Left hindlimb (tissue), 1 donor: Measurements from ENCODE around the gene DOCK1.
"Not testable (repeated sequence)": the region's sequence is repeated elsewhere in the genome, so short reads cannot be mapped to it uniquely, and the experiment has no call there.

Experiments
- DNase-seq: peaks from one replicate; pipeline ENCODE4 v3.0.0-alpha.2; 2018

DOCK1 gene

DNA sequence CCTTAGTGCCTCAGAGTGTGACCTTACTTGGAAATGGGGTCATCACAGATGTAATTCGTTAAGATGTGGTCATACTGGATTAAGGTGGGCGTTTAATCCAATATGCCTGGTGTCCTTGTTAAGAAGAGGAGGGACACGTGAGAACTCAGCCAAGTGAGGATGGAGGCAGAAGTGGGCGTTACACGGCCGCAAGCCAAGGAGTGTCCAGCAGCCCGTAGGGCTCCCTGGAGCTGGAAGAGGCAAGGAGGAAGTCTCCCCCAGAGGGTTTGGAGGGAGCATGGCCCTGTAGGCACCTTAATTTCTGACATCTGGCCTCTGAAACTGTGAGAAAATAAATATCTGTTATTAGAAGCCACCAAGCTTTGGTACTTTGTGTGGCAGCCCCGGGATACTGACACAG lies 21.3 kb downstream of the DOCK1 start:
- DNase-seq, result no peak

DNA sequence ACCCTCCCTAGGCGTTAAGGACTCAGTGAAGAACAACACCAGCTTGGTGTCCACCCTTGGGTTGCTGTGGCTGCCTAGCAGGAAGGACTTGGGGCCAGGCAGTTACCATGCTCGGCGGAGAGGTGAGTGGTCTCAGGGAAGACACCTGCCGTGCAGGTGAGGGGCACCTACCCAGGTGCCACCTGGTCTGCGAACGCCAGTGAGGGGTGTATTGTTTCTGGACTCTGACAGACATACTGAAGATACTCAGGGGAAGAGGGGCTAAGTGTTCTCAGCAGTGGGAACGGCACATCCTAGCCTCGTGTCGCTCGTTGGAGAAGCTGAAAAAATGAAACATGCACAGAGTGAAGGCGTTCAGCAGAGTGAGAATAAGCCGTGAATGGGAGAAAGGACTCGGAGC lies 22.6 kb downstream of the DOCK1 start:
- no peak for DNase-seq

DNA sequence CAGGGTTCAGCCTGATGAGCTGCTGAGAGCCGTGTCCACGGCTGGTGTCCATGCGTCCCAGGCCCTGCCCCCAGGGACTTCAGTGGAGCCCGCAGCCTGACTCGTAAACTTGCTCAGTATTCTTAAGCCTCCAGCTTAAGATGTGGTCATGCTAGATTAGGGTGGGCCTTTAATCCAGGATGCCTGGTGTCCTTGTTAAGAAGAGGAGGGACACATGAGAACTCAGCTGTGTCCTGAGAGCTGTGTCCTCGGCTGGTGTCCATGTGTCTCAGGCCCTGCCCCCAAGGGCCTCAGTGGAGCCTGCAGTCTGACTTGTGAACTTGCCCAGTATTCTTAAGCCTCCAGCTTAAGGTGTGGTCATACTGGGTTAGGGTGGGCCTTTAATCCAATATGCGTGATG lies 23.0 kb downstream of the DOCK1 start:
- no peak for DNase-seq

DNA sequence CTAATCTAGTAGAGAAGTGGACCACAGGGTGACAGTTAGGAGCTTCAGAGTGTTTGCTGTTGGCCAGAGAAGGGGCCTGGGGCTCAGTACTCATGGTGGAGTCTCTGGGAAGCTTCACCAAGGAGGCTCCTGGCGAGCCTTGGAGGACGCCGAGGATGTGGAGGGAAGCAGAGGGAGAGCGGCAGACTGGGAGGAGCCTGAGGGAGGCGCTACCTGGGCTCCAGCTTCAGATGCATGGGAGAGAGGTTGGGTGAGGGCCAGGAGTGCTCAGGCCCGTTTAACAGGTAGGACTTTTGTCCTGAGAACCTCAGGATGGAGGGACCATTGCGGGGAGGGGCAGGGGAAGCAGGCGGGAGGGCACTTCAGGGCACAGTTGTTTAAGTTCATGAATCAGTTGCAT lies 24.2 kb downstream of the DOCK1 start:
- no peak for DNase-seq

DNA sequence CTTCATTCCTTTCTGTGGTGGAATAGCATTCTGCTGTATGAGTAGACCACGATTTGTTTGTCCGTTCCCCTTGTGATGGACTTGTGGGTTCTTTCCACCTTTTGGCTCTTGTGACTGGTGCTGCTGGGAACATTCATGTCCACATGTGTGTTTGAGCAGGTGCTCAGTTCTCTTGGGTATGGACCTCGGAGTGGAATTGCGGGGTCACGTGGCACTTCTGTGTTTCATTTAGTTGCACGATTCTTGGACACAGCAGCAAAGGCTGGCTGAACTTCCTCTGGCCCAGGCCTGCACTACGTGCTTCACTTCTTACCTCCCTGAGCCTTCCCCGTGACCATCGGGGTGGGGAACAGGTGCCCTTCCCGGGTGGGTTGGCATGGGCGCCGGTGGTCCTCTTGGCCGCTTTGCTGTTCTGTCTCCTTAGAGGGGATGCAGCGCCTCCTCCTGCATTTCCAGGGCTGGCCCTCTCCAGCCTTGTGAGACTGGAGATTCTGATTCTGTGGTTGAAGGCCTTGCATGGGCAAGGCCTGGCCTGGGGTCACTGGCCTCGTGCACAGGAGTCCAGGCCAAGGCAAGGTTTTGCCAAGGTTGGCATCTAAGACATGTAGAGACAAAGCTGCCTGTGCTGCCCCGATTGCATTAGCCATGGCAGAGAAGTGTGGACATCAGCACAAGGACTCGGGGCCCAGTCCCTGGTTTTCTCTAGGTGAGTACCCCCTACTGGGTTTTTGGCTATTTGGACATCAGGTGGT lies 25.1 kb downstream of the DOCK1 start:
- no peak for DNase-seq

DNA sequence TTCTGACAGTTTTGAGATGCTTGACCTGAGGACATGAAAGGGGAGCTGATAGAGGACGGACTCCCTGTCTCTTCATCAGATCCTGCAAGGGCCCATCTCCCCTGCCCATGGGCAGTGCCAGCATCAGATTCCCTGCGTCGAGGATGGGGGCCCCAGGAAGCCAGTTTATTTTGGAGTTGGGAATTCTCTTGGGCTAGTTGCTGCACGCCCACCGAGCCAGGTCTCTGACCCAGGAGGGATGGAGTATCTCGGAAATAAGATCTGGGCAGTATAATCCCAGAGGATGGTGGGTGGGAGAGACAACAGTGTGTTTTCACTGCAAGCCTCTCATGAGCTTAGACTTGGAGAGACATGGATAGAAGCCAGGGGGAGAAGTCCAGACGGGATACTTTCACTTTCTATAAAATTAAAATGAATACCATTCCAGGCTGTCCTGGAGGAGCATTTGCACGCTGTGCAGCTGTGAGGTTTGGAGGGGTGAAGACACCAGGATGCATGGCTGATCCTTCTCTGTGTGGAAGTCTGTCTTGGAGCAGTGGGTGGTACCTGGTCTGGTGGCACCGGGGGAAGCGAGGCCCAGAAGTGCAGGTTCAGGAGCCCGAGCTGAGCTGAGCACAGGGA lies 25.8 kb downstream of the DOCK1 start:
- peak; percentile 35 for DNase-seq

DNA sequence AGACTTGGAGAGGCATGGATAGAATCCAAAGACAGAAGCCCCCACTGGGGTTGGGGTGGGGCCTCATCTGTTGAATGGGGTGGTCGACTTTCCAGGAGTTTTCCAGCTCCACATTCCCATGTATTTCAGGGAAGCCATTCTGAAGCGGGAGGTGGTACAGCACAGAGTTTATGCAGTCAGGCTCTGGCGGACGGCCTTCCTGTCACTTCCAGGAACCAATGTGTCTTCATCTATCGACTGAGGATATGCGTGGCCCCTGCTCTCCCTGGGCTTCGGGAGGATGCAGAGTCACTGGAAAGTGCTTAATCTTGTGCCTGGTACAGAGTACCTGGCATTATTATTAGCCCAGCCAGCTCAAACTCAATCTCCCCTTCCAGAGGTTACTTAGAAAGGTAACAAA lies 26.3 kb downstream of the DOCK1 start:
- DNase-seq, result no peak

DNA sequence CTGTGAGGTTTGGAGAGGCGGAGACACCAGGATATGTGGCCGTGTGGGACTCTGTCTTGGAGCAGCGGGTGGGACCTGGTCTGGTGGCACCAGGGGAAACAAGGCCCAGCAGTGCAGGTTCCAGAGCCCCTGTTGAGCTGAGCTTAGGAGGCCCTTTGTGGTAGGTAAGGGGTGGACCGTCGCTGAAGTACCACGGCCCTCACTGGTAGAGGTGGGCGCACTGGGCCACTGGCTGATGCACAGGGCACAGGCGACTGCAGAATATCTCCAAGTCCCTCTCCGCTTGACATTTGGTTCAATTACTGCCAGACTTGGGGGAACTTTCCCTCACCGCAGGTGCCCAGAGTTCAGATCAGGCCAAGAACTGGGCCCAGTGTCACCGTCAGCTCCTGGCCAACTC lies 27.3 kb downstream of the DOCK1 start:
- no peak for DNase-seq

DNA sequence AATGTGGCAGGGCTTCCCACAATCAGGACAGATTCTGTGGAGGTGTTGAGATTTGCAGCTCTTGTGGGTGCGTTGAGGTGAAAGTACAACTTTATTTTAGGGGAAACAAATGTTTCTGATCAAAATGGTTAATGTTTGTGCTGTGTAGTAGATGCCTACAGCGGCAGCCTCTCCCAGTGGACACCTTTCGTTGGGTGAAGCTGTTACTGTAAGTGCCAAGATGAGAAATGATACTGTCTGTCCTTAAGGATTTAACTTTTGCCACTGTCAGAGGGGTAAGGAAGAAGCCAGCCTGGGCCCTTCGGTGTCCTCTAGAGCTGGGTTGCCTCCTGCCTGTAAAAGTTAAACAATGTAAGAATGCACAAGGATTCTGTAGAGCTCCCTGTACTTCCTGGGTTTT lies 27.9 kb downstream of the DOCK1 start:
- no peak for DNase-seq

DNA sequence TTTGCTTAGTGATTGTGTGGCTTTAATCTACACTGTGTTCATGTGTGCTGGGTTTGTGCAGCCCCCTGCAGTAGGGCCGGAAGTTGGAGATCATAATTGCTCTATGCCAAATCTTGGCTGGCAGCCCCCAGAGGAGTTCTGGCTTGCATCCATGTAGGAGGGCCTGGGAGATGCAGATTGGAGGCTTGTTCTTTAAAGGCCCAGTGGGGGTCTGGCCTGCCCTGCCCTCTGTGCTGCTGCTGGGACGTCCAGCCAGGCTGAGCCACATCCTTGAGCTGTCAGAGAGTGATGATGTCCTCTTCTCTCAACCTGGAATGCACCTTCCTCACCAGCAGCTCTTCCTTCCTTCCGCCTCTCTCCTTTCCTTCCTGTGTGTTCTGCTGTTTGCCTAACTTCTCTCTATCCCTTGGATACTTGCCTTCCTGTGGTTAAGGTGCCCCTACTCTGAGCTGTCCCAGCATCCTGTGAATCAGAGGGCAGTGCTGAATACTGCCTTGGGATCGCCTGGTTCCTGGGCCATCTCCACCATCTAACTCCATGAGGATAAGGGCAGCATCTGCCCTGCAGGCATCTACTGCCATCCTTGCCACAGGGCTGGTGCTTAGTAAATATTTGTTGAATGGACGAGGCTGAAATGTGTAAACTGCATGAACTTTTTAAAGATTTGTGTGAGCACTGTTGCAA lies 30.2 kb downstream of the DOCK1 start:
- DNase-seq, result no peak

DNA sequence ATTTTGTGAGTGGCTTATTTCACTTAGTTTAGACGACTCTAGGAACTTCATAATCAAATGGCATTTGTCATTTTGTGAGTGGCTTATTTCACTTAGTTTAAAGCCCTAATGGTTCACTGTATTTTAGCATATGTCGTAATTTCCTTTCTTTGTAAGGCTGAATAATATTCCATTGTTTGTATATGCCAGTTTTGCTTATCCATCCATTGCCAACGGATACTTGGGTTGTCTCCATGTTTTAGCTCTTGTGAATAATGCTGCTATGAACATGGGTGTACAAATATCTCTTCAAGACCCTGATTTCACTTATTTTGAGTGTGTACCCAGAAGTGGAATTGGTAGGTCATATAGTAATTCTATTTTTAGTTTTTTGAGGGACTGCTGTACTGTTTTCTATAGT lies 31.8 kb downstream of the DOCK1 start:
- DNase-seq, result no peak

DNA sequence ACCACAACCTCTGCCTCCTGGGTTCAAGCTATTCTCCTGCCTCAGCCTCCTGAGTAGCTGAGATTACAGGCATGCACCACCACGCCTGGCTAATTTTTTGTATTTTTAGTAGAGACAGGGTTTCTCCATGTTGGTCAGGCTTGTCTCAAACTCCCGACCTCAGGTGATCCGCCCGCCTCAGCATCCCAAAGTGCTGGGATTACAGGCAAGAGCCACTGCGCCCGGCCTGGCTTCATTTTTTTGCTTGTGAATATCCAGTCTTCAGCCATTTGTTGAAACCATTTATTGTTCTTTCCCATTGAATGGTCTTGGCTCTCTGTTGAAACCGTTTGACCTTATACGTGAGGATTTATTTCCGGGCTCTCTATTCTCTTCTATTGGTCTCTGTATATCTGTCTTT lies 32.9 kb downstream of the DOCK1 start:
- DNase-seq, result not testable (repeated sequence)

DNA sequence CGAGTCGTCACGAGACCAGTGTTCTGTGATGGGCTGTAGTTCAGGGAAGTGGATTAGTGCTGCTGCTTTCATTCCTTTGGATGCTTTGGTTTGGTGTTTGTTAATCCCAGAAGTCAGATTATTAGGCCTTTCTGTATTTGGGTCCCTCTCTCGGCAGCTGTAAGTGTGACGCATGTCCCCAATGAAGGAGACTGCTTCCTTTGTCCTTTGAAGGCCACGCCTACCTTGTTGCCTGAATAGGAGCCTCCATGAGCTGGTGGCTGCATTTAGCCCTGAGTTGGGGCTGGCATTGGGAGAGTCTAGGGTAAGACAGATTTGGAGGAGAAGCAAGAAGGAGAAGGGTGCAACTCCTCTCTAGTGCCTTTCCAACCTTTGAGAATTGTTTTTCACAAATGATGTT lies 34.5 kb downstream of the DOCK1 start:
- DNase-seq, result no peak

DNA sequence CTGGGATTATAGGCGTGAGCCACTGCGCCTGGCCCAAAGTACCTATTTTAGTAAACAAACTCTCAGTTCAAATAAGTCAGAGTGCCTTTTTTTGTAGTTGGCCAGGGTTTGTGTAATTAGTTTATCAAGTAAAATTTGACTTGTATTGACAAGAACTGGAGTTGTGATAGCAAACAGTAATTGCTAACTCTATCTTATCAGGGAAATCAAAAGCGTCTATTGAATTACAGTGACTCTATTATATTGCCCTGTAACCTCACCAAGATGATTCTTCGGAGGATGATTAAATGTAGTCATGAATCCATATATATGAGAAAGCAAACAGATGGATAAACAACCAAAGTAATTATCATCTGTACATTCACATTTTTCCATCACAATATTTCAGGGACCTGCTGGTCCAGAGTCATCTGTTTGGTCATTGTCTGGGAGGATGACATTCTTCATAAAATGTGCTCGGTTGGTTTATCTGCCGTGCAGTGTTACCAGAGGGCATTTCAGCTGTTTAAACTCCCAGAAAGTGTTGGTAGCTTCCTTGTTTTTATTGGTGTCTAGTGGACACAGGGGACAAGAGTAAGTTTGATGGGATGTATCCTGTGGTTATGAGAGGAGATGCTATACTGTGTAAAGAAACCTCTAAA lies 35.6 kb downstream of the DOCK1 start:
- DNase-seq, result no peak

DNA sequence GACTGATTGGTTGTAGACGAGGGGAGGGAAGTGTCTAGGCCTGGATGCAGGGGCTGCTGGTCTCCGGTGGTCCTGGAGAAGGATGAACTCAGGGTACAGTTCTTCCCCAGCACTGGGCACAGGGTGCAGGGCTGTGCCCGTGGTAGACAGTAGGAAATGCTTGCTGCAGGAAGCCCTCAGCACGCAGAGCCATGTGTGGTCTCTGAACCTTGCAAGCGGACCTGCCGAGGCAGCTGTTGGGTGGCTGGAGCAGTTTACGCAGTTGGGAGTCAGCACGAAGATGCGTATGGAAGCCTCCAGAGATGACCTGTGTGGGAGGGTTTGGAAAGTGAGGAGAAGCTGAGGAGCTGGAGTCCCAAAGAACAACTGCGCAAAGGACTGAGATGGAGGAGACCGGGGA lies 39.0 kb downstream of the DOCK1 start:
- DNase-seq, result no peak

DNA sequence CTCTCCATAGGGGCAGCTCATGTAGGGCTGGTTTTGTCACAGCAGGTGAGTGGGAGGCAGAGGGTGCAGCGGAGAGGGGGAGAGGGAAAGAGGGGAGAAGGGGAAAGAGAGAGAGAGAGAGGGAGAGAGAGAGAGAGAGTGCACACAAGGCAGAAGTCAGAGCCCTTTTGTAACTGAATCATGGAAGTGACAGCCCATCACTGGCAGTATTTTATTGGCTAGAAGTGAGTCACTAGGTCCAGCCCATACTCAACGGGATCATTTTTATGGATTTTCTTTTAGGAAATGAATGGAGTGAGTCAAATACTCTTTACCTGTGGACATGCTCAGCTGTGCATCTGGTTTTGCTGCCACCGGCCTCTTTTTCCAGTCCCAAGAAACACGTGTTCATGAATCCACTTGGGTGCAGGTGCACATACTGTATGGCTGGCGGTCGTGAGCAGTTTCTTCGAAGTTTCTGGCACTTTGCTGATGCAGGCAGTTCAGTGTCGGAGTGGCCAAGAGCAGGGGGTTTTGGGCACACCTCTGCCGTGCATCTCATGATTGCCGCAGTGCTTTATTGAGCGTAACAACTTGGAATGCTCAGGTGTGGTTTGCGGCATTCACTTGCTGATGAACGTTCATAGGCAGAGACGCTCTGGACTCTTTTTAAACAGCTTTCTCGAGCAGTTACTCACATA lies 40.3 kb downstream of the DOCK1 start:
- no peak for DNase-seq

DNA sequence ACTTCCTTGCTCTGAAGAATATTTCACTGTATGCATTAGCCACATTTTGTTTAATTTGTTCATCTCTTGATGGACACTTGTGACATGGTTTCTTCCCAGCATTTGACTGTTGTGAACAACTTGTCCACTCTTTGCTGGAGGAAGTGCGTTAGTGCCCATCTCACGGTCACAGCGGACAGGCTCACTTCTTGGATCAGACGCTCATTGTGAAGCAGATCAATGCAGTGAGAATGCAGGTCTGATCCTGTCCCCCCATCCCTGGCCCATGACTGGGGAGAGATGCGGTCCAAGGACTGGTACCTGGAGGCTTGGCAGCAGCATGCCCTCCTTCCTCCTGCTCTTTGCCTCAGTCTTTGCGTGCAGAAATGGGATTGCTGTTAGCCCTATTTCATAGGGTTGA lies 41.5 kb downstream of the DOCK1 start:
- DNase-seq, result no peak

DNA sequence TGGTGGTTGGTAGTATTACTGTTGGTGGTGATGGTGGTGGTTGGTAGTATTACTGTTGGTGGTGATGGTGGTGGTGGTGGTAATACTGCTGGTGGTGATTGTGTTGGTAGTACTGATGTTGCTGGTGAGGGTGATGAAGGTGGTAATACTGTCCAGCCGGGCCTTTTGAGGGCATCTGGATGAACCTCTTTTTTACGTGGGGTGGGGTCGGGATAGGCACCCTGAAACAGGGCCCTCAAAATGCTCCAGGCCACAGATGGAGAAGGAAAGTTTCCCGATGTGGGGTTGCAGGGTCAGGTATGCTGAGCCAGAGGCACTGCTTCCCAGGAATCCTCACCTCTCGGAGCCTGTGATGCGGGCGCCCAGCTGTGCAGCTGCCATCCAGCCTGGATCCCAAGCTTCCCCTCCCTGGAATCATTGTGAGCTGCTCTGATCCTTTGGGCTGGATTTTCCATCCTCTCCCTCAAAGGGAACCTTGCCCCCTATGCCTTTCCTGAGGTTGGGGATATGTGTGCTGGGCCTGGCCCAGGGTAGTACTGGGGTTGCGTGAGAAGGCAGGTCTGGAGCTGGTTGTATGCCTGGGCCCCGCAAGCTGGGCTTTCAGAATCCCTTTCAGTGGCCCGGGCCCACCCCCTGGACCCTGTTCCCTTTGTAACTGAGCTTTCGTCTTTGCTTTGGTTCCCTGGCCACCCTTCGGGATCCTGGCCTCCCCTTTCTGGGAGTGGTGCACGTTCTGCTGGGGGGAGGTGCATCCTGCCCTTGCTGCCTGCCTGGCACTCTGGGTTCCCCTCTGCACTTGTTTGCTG lies 43.3 kb downstream of the DOCK1 start:
- no peak for DNase-seq

DNA sequence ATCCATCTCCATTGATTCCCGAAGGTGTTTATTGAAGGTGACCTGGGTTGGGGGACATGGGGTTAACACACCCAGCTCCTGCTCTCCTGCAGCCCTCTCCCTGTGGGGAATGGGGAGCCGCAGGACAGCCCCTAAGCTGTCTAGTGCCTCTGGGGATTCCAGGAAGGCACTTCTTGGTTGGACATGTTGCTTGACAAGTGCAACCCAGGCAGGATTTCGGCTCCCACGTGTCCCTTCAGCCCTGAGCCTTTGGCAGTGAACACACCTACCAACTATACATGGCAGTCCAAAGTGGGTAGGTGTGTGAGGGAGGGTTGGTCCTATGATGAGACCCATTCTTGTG lies 43.9 kb downstream of the DOCK1 start:
- no peak for DNase-seq

DNA sequence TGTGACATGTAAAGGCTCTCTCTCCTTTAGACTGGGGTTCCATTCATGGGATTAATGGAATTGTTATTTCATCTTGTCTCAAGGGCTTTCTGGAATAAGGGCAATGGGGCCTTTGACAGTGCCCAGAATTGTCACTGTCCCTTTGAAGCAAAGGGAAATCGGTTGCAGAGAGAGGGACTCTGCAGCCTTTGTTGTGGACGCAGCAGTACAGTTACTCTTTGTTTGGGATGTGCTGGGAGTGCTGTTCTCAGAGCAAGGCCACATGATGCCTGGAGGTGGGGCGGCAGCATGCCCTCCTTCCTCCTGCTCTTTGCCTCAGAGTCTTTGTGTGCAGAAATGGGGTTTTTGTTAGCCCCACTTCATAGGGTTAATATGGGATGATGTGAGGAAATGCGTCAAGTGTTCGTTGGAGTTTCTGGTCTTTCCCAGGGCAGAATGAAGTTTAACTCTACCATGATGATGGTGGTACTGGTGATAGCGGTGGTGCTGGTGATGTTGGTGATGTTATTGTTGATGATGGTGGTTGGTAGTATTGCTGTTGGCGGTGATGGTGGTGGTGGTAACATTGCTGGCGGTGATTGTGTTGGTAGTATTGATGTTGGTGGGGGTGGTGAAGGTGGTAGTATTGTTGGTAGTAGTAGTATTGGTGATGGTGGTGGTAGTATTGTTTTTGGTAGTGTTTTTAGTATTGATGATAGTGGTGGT lies 45.3 kb downstream of the DOCK1 start:
- no peak for DNase-seq

DNA sequence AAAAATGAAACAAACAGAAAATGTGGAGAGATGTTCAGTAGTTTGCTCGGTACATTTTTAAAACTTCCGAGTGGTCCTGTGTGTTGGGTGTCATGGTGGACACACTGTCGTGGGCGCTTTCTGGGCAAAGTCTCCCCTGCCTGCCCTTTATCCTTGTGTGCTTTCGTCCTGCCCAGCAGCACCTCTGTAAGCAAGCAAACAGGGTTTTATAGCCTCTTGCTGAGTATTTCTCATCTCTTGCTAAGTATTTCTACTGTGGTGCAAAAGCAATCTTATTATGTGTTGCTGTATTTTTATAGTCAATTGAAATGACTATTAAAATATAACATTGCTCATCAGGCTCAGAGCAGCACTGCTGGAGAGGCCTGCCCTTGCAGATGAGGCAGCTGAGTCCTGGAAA lies 48.7 kb downstream of the DOCK1 start:
- no peak for DNase-seq

DNA sequence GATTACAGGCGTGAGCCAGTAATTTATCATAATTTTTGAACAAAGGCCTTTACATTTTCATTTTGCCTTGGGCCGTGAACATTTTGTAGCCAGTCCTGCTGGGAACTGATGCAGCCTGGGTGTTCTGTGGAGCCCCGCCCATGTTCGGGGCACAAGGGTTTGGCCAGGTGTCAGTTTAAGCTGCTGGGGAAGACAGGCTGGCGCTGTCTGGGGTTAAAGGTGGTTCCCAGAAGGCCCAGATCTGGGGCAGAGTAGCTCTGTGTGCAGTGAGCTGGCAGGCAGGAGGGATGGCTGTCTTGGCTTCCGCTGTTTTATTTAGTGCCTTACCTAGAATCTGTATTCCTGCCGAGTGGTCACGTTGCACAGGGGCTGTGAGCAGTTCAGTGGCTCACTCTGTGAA lies 50.2 kb downstream of the DOCK1 start:
- DNase-seq, result no peak
